Panc1 (cell line): ENCODE results near the gene ZNF771. TPM values are rescaled to one million over a fixed set of nuclear protein-coding genes. Genes with fewer than 3 reads are reported as not detected.

ENCODE experiments used
- ATAC-seq: fragments of 200-7000 bp; cut with Tn5 transposase; 2 replicates; pipeline ENCODE4 v1.9.1; 2020; ENCODE audit warnings: mild to moderate bottlenecking, moderate library complexity
- BruUV-seq: library from RNA; stranded (reverse); fragments of 400-500 nt; replicated peaks from 2 replicates; lab custom pipeline; 2021; lab: Mats Ljungman, UMichigan
- CTCF ChIA-PET: fragments of 300-600 bp; sonication (Branson Sonifier 250); formaldehyde crosslinking; loops from one replicate; lab custom pipeline; 2022; ENCODE audit warnings: antibody characterized with exemption; lab: Charles Lee
- POLR2A ChIA-PET: fragments of 300-600 bp; sonication (Branson Sonifier 250); formaldehyde crosslinking; loops from one replicate; lab custom pipeline; 2022; ENCODE audit warnings: antibody characterized with exemption; lab: Charles Lee
- DNase-seq: peaks from one replicate; pipeline ENCODE4 v3.0.0-alpha.2; 2010; ENCODE audit warnings: low read depth, low spot score
- H3K27ac ChIP-seq: 2 replicates; pipeline ENCODE4 v1.5.1; 2011; ENCODE audit warnings: mild to moderate bottlenecking, low read length, inconsistent platforms
- H3K27me3 ChIP-seq: fragments of 200-500 bp; sonication (Bioruptor generic); 2 replicates; pipeline ENCODE4 v1.6.0; 2014; ENCODE audit warnings: low read length, inconsistent platforms; ENCODE audit not compliant: control insufficient read depth, insufficient read depth
- H3K36me3 ChIP-seq: fragments of 200-500 bp; sonication (Bioruptor generic); 2 replicates; pipeline ENCODE4 v1.5.1; 2014; ENCODE audit warnings: inconsistent platforms, mild to moderate bottlenecking, low read length, moderate library complexity; ENCODE audit not compliant: control insufficient read depth, insufficient read depth
- H3K4me1 ChIP-seq: 2 replicates; pipeline ENCODE4 v1.5.1; 2011; ENCODE audit warnings: inconsistent platforms, mild to moderate bottlenecking, low read length, moderate library complexity; ENCODE audit not compliant: control insufficient read depth, insufficient read depth
- H3K4me3 ChIP-seq, 2 experiments: 2 replicates each; pipeline ENCODE4 v1.5.1; 2011 to 2012; ENCODE audit warnings: low read depth in 2 of 2, low read length in 2 of 2, mild to moderate bottlenecking in 2 of 2, inconsistent platforms in 1 of 2, moderate library complexity in 1 of 2
- H3K9me3 ChIP-seq: fragments of 200-500 bp; sonication (Bioruptor generic); 2 replicates; pipeline ENCODE4 v1.5.1; 2014; ENCODE audit warnings: low read depth, mild to moderate bottlenecking, inconsistent platforms, low read length, moderate library complexity; ENCODE audit not compliant: control insufficient read depth, insufficient read depth
- POLR2AphosphoS5 ChIP-seq: IDR thresholded peaks from 2 replicates; pipeline ENCODE4 v1.6.1; 2012; ENCODE audit warnings: mild to moderate bottlenecking, low read depth, low read length, moderate library complexity
- SIN3A ChIP-seq: IDR thresholded peaks from 2 replicates; pipeline ENCODE4 v1.6.1; 2012; ENCODE audit warnings: low read depth, mild to moderate bottlenecking, low read length, moderate library complexity, borderline replicate concordance; ENCODE audit not compliant: insufficient read depth
- TCF7L2 ChIP-seq: IDR thresholded peaks from 2 replicates; pipeline ENCODE4 v1.6.1; 2011; ENCODE audit warnings: mild to moderate bottlenecking, low read depth, low read length, inconsistent platforms
- in situ Hi-C: cut with HindIII; loops from 2 replicates; pipeline ENCODE4 v1.10.0; 2016; ENCODE audit warnings: low sequenced_read_pairs, low pct_unique_long_range_greater_than_20kb
- intact Hi-C: fragments of 100-400 bp; cut with micrococcal nuclease; formaldehyde crosslinking; loops from one replicate; pipeline ENCODE4 v1.10.0; 2022; ENCODE audit not compliant: unreplicated experiment
- total RNA-seq: library from RNA; stranded (reverse); gene quantifications from one replicate; pipeline ENCODE4 v1.2.1, GENCODE V29; 2021; ENCODE audit not compliant: unreplicated experiment
- TF ChIP-seq, protein P1 (sequence below): fragments of 450-650 bp; IDR thresholded peaks from 2 replicates; pipeline ENCODE4 v1.5.1; 2017; ENCODE audit warnings: mild to moderate bottlenecking
- TF ChIP-seq, protein P2 (sequence below), 2 experiments: IDR thresholded peaks; 2 replicates each; pipeline ENCODE4 v1.6.1; 2011 to 2012; ENCODE audit warnings: low read depth in 2 of 2, control low read depth in 1 of 2, low read length in 1 of 2, mild to moderate bottlenecking in 1 of 2, moderate library complexity in 1 of 2; ENCODE audit not compliant: insufficient read depth in 1 of 2

ZNF771 gene
- total RNA-seq, 1 experiment from 2014 or later = 14.4 TPM

DNA sequence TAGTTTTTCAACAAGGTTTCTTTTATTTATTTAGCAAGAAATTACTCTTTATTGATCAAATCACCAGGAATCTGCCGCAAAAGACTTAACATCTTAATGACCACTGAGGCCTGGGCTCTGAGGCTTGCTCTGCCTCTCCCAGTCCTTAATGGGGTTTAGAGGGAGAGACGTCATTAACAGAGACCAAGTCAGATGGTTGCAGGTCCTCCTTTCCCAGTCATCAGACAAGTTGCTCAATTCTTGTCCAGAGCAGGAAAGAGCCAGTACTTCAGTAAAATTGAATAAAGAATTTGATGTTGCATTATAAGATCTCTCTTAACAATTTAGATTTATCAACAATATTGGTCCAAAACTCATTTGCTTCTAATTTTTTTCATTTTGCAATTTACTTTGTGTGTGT lies 36.2 kb downstream of the ZNF771 start:
- no TSS peak for BruUV-seq
- intact Hi-C loops = loop anchor here (10.0 kb wide), 1 partner anchor 81 kb away; the partner anchor contains the start of gene ZNF768
- H3K27me3 ChIP-seq = no peaks in the 10 kb centered on the region
- H3K4me3 ChIP-seq = peak overlapping the region; percentile 74 to 82
- peaks cover 14% of the 10 kb centered on the region for H3K4me1 ChIP-seq
- no peaks in the 10 kb centered on the region for H3K9me3 ChIP-seq
- 0 out of 2 replicates have a peak, but pooled peaks cover 5% of the 10 kb centered on the region for H3K36me3 ChIP-seq
- DNase-seq = no peak
- TF ChIP-seq SIN3A (no peak), TCF7L2 (no peak), POLR2AphosphoS5 (no peak)
- TF ChIP-seq, protein P1, sequence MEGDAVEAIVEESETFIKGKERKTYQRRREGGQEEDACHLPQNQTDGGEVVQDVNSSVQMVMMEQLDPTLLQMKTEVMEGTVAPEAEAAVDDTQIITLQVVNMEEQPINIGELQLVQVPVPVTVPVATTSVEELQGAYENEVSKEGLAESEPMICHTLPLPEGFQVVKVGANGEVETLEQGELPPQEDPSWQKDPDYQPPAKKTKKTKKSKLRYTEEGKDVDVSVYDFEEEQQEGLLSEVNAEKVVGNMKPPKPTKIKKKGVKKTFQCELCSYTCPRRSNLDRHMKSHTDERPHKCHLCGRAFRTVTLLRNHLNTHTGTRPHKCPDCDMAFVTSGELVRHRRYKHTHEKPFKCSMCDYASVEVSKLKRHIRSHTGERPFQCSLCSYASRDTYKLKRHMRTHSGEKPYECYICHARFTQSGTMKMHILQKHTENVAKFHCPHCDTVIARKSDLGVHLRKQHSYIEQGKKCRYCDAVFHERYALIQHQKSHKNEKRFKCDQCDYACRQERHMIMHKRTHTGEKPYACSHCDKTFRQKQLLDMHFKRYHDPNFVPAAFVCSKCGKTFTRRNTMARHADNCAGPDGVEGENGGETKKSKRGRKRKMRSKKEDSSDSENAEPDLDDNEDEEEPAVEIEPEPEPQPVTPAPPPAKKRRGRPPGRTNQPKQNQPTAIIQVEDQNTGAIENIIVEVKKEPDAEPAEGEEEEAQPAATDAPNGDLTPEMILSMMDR = no peak
- TF ChIP-seq, protein P2, sequence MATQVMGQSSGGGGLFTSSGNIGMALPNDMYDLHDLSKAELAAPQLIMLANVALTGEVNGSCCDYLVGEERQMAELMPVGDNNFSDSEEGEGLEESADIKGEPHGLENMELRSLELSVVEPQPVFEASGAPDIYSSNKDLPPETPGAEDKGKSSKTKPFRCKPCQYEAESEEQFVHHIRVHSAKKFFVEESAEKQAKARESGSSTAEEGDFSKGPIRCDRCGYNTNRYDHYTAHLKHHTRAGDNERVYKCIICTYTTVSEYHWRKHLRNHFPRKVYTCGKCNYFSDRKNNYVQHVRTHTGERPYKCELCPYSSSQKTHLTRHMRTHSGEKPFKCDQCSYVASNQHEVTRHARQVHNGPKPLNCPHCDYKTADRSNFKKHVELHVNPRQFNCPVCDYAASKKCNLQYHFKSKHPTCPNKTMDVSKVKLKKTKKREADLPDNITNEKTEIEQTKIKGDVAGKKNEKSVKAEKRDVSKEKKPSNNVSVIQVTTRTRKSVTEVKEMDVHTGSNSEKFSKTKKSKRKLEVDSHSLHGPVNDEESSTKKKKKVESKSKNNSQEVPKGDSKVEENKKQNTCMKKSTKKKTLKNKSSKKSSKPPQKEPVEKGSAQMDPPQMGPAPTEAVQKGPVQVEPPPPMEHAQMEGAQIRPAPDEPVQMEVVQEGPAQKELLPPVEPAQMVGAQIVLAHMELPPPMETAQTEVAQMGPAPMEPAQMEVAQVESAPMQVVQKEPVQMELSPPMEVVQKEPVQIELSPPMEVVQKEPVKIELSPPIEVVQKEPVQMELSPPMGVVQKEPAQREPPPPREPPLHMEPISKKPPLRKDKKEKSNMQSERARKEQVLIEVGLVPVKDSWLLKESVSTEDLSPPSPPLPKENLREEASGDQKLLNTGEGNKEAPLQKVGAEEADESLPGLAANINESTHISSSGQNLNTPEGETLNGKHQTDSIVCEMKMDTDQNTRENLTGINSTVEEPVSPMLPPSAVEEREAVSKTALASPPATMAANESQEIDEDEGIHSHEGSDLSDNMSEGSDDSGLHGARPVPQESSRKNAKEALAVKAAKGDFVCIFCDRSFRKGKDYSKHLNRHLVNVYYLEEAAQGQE (IDR thresholded peaks at IDR 0.05; ENCODE audit: insufficient read depth in 1 of 2, low read depth in 2 of 2, low read length in 1 of 2) = no peak
- CTCF ChIA-PET = no interaction called here
- POLR2A ChIA-PET = no interaction called here
- in situ Hi-C loops = no loop called here
- no peak for ATAC-seq
- peak overlapping the region; percentile 86 for H3K27ac ChIP-seq

DNA sequence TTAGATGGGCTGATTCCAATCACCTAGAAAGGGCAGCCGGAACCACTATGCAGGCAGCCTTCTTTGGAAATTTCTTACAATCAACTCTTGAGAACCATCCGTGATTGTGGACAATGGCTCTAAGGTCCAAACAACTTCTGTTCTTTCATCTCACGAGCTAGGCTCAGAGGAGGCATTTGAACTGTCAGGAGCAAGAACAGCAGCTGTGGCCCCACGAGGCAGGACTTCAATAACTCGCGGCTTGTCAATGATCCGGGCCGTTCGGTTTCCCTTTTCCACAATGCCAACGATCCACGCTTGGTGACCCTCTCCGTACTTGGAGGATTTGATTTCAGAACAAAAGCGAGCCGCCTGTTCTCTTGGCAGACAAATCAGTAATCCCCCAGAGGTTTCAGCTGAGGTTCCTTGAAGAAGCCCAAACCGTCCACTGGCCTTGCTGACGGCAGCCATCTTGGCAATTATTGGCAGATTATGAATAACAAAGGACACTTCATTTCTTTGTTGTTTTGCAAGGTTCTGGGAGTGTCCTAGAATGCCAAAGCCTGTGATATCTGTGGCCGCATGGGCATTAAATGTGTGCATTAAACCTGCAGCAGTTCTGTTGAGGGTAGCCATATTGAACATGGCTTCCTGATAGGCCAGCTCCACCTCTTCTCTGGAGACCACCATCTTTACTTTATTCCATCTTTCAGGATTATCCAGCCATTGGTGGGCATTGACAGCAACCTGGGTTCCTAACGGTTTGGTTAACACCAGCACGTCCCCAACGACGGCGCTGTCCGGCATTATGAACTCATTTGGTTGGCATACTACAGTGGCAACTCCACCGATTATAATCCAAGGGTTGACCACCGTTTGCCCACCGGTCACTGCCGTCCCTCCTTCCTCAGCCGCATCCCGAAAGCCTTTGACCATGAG lies 37.1 kb downstream of the ZNF771 start:
- in situ Hi-C loops = no loop called here

More for the DNA sequence above, 37.1 kb downstream of the ZNF771 start:
- DNase-seq (no peak), ATAC-seq (no peak; the same call in 1 of the 2 replicates)
- Histone ChIP-seq H3K9me3 (no peaks in the 10 kb centered on the region), H3K4me1 (peaks cover 14% of the 10 kb centered on the region), H3K27me3 (no peaks in the 10 kb centered on the region), H3K27ac (peak overlapping the region; percentile 86), H3K36me3 (0 out of 2 replicates have a peak, but pooled peaks cover 5% of the 10 kb centered on the region), H3K4me3 (peak overlapping the region; percentile 74 to 82)
- ChIA-PET POLR2A (interaction anchor here (0.6 kb wide), 1 partner anchor 88 kb away, joined by 5 read pairs; no protein-coding TSS in a partner anchor), CTCF (interaction anchor here (0.6 kb wide), 1 partner anchor 198 kb away, joined by 5 read pairs; no protein-coding TSS in a partner anchor)
- no TSS peak for BruUV-seq
- intact Hi-C loops = loop anchor here (10.0 kb wide), 1 partner anchor 80 kb away; the partner anchor contains the start of gene ZNF768
- TF ChIP-seq, protein P2 (IDR thresholded peaks at IDR 0.05; ENCODE audit: insufficient read depth in 1 of 2, low read depth in 2 of 2, low read length in 1 of 2) = no peak
- TF ChIP-seq POLR2AphosphoS5 = no peak
- no peak for TF ChIP-seq SIN3A
- TF ChIP-seq, protein P1 = no peak
- no peak for TF ChIP-seq TCF7L2
